CD4-positive, alpha-beta T cell treated with Interleukin-4 for 4 hours (primary cell): Measurements from ENCODE around the gene INAFM2.
A peak's percentile ranks its signal among the peaks of the same experiment; 100 is the strongest.

ENCODE experiments used
- DNase-seq: peaks from one replicate; pipeline ENCODE4 v3.0.0-alpha.2; 2020

The INAFM2 gene

GRCh38 chr15:40330368-40330836, 6.9 kb downstream of the INAFM2 start:
- no peak for DNase-seq

DNA sequence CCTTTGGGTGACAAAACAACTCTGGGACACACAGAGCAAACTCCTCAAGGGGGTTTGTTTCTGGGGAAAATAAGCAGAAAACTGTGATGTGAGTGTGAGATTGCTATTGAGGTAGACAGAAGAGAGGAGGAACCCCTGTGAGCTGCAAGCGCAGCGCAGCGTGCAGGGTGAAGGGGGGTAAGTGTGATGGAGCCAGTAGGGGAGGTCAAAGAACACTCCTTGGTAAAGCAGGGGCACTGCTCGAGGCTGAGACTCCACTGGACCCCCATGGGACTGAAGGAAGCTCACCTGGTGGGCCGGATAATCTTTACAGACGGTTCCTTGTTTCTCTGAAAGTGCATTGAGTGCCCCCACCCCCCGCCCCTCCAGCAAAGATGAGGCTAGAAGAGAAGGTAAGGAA, 7.5 kb downstream of the INAFM2 start:
- no peak for DNase-seq

DNA sequence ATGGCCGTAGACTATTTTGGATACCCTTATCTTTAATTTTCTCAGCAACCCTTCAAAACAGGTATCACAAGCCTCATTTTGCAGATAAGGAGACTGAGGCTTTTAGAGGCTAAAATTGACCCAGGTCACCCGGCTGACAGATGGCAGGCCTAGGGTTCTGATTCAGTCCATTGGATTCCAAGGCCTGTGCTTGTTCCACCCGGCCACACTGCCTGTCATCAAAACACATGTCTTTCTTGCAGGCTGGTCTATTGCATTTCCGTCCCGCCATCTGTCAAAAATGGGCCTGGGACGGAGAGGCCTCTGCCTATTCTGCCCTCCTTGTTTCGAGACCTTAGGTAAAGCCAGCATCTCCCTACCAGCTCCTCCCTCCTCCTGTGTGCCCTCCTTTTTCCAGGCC, 8.1 kb downstream of the INAFM2 start:
- no peak for DNase-seq

- no peak for DNase-seq
Observed at GRCh38 chr15:40332113-40332781, 8.8 kb downstream of the INAFM2 start.

DNA sequence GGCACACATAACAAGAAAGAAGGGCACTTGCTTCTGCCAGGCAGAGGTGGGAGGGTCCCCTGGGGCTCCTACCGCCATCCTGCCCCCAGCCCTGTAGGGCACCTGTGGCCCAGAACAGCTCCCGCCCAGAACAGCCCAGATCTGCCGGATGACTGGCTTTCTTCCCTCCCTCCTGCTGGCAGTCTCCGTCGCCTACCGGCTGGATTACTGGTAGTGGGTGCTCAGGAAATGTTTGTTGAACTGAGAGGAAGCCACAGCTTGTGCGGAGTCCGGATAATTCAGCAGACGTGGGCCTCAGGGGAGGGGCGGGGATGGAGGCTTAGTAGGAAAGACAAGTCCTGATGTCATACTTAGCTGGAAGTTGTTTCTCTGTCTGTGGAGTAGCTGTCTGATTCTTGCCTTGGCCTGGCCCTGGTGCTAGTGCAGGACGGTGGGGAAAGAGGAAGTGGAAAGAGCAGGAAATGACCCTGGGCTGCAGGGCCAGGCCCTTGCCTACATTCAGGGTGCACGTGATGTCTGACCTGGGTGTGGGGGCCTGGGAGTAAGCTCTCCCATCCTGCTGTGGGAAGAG, 10.5 kb downstream of the INAFM2 start:
- DNase-seq = peak; percentile 61

GRCh38 chr15:40334541-40334940, 11.0 kb downstream of the INAFM2 start:
- DNase-seq = no peak

DNA sequence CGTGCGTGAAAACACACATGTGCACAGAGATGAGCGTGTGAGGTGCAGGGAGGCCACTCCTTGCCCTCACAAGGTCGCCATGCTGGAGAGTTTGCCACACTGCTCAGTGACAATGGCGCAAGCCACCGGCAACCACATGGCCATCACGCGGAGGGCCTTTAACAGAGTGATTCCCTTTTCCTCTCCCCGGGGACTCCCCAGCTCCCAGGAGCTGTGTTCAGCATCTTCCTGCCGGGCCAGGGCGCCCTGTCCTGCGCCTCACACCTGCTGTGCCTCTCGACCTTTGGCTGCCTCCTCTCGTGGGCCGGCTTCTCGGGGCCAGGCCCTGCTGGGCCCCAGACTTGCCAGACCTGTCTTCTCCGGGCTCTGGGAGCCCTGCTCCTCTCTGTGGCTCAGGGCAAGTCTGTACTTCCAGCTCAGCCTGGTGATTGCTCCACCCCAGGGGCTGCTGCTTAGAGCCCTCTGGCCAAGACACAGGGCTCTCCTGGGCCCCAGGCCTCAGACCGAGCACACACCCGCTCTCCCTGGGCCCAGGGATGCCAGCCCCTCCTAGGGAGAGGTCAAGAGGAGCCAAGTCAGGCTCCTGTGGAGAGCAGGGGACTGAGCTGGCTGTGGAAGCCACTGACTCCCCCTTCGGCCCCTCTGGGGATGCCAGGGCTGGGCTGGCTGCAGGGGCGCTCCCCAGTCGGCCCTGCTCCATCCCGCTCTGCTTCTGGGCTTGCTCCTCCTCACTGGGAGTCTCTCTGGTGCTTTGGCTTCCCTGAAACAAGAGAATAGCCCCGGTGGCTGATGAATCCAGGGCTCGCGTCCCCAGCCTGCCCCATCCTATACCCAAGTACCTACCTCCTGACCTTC, 11.7 kb downstream of the INAFM2 start:
- DNase-seq = no peak

DNA sequence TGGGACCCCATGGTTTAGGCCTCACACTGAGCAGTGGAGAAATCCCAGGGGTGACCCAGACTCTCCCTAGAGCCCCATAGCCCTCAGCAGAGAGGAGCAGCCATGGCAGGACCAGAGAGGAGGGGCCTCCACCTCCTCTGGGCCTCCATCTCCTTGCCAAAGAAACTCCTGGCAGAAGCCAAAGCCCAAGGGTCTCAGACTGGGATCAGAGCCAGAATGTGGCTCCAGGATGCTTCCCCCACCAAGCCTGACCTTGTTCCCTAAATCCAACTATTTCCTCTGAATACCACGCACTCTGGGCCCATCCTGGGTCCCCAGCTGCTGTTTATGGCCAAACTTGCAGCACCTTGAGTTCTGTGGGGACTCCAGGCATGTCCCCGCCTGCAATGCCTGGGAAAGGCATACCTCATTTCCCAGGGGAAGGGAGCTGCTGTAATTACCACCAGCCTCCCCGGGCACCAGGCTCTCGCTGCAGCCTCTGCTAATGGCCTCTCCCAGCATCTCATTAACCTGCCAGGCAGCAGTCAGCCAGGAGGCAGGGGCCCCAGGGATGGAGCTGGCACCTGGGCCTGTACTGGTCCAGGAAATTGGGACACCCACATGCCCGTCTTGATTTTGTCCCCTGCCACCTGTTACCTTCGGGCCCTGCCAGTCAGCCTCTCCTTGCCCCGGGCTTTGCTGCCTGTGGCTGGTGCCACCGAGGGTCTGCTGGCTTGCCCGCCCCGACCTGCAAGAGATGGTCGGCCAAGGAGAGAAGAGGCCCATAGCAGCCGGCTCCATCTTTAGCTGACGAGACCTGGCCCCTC, 12.6 kb downstream of the INAFM2 start:
- DNase-seq = no peak

- no peak for DNase-seq
Observed at GRCh38 chr15:40336744-40337122, 13.2 kb downstream of the INAFM2 start.

DNA sequence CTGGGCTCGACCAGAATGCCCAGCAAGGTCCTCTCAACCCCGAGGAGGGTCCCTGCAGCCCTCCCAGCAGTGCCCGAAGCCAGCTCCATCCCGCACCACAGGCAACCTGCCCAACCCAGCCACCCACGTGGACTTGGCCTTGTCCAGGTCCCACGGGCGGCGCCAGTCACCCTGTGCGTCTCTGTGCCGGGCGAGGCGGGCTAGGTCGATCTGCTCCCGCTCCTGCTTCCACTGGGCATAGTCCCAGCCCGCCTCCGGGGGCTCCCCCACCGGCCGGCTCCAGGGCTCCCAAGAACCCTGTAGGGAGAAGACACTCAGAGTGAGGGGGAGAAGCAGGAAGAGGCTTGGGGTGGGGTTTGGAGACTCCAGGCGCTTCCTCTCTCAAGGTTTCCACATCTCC, 14.1 kb downstream of the INAFM2 start:
- DNase-seq = no peak

DNA sequence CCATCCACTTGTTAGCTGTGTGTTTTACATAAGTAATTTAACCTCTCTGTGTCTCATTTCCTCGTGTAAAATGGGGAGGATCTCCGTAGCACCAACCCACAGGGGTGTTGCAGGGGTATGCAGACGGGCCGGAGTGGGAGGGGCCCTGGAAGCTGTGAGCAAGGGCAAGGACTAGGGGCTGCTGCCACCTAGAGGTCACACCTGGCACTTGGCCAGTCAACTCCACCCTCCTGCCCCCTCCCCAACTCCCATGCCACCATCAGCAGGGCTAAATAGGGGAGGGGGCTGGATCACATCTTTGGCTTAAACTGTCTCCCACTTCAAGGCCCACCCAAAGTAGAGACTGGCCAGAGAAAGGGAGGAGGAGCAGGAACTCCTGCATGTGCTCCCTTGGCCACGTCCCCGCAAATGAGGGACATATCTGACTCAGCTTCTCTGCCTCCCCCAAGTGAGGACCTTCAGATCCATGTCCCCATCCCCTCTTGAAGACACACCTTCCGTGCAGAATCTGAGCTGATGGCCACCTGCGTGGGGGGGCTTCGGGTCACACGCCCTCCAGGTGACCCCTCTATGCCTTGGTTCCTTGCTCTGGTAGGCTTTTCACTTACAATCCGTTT, 14.7 kb downstream of the INAFM2 start:
- peak; percentile 66 for DNase-seq

GRCh38 chr15:40338921-40339620, 15.6 kb downstream of the INAFM2 start:
- no peak for DNase-seq

DNA sequence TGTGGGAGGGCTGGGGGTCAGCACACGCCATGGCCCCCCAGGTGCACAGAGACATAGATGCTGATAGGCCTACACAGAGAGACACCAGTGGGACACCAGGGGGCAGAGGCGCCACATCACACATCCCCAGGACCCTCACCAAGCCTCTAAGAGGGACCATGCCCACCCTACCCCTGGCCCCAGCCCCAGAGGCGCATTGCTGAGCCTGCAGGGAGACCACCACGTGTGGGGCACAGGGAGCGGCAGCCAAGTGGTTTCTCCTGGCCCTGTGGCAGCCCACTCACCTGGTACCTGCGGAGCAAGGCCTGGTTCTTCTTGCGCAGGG, 16.1 kb downstream of the INAFM2 start:
- DNase-seq = no peak

DNA sequence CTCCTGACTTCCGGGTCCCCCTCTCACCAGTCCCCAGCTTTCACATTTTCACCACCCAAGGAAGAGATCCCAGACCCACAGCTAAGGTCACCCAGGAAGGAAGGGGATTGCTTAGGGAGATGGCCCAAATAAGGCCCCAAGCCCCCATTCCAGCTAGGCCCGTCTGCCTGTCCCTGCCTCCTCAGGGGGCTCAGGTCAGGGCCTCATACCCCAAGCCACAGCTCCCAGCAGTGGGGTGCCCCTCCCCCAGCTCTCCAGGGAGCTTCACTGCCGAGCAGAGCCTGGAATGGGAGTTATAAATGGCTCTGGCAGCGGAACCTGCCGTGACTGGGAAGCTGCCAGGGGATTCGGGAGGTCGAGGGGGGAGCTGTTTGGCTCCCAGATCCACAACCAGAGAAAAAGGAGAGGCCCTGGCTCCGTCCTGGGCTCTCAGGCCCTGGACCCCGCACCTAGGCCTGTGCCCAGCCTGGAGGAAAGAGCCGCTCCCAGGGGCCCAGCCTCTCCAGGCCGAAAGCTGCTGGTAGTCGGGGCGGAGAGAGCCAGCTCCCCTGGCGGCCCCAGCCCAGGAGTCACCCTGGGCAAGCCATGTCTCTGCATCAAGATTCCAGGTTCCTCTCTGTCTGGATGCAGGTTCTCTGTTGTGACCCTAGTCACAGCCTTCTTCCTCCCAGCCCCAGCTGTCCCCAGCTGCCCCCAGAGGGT, 16.7 kb downstream of the INAFM2 start:
- DNase-seq = no peak

DNA sequence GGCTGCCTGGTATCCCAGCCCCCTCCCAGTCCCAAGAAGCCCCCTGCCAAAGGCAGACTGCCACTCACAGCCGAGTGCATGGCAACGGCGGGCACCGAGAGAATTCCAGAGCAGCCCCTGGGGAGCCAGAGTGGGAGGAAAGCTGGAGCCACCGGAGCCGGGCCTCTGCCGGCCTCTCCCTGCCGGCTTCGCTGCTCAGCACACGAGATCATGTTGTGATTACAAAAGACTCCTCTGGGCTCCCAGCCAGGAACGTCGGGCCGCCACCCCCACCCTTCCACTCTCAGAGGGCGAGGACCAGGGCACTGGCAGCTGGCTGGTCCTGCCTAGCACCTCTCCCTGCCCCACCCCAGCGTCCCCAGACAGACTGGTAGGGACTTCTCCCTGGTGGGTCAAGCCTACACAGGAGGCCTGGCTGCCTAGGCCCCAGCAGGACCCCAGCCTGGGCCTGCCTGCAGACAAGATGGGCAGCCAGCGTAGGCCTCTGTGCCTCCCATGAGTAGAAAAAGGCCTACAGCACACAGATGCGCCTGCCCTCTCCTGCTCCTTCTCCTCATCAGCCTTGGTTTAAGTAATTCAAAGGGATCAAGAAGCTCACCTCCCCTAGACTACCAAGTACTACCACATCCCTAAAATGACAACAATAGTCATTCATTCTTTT, 17.4 kb downstream of the INAFM2 start, which contains the start of gene CCDC9B:
TSS of gene CCDC9B (minus strand) at position 200 of the 661 bp plus-strand sequence. CDS start at position 80, 120 bp downstream.
- DNase-seq = no peak

DNA sequence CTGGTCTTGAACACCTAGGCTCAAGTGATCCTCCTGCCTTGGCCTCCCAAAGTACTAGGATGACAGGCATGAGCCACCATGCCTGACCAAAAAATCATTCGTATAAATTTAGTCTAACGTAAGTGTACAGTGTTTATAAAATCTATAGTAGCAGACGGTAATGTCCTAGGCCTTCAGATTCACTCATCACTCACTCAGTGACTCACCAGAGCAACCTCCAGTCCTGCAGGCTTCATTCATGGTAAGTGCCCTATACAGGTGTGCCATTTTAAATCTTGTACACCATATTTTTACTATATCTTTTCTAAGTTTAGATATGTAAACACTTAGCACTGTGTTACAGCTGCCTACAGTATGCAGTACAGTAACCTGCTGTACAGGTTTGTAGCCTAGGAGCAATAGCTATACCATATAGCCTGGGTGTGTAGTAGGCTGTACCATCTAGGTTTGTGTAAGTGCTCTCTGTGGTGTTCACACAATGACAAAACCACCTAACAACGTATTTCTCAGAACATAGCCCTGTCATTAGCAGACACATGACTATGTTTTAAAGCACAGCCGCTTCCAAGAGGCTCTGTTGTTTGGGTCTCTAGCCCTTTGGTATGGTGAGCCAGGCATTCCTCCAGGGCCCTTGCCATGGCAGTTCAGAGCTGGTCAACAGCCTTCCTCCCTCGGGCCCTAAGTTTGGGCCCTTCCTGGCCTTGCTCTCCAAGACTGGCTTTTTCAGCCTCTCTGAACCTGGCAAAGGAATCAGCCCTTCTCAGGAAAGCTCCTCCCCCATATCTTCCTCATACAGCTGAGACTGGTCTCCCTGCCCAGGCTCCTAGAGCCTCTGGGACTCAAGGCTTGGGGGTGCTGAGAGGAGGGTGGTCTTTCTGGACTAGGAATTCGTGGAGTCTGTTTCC, 19.2 kb downstream of the INAFM2 start:
- no peak for DNase-seq

- DNase-seq = no peak
Observed at GRCh38 chr15:40343512-40343911, 20.0 kb downstream of the INAFM2 start.

GRCh38 chr15:40344217-40344616, 20.7 kb downstream of the INAFM2 start:
- DNase-seq = no peak

DNA sequence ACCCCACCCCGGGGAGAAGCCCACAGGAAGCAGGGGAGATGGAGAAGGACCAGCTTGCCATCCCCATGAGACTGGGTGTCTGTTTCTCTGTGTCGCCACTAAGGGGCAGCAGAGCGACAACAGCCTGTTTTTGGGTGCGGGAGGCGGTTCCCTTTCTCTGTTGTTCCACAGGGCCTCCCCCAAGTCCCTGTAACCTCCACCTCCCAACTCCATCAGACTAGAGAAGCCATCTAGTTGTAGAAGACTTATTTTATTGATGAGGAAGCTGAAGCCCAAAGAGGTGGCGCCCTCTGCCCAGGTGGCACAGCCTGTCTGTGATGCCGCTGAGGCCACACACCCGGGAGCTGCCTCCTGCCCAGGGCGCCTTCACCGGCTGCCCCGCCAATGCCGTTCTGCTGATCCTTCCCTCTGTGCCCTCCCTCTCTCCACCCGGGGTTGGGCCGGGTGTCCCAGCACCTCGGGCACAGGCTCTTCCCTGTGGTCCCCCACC, 21.2 kb downstream of the INAFM2 start:
- DNase-seq = peak; percentile 71
